DMS 273 treated with DMSO at 0.1 percent for 48 hours (cell line): Measurements from ENCODE around the gene PHTF2.

ENCODE experiments used
- DNase-seq: peaks from one replicate; lab custom pipeline; 2025; lab: John Stamatoyannopoulos, UW

The PHTF2 gene

DNA sequence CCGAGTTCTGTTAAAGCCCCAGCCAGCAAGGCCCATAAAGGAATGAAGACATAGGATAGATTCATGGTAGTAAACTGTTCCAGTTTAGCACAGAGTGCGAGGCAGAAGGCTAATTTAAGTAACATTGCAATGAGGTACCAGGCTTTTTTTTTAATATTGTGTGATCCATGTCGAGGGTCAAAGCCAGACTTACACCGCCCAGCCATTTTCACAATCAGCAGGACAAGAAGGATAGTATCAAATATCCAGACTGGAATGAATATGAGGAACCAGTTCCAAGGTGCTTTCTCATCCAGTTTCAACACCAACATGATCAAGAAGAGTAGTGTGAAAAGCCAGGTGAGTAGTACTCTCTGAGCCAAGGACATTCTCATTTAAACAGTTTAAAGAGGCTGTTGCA is 4.6 kb upstream of the PHTF2 start:
- DNase-seq = no peak

DNA sequence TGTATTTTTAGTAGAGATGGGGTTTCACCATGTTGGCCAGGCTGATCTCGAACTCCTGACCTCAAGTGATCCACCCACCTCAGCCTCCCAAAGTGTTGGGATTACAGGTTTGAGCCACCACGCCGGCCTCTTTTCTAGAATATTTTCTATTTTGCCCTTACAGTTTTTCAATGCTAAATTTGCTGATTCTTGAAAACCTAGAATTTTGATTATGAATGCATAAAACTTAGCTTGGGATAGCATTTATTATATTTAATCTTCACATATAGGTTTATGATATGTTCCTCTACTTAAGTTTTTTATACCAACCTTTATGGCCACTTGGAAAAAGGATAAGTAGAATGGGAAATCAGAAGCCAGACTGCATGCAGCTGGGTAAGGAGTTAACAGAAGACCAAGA is 2.5 kb upstream of the PHTF2 start:
- DNase-seq = no peak

DNA sequence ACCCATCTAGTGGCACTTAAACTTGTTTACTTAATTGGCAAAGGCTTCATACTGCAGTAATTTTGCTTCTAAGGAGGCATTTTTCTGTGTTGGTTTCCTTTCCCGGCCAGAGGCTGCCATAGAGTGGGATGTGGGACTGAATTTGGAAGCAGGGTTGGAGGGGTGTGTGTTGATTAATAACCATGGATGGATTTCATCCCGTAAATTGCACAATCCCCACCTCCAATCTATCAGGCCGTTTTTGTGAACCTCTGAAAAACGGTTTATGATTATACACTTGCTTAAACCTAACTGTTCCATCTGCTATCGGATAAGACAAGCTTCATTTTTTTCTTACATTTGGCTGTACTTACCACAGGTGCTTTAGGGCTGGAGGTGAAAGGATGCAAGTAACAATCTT is 1.6 kb upstream of the PHTF2 start:
- no peak for DNase-seq

DNA sequence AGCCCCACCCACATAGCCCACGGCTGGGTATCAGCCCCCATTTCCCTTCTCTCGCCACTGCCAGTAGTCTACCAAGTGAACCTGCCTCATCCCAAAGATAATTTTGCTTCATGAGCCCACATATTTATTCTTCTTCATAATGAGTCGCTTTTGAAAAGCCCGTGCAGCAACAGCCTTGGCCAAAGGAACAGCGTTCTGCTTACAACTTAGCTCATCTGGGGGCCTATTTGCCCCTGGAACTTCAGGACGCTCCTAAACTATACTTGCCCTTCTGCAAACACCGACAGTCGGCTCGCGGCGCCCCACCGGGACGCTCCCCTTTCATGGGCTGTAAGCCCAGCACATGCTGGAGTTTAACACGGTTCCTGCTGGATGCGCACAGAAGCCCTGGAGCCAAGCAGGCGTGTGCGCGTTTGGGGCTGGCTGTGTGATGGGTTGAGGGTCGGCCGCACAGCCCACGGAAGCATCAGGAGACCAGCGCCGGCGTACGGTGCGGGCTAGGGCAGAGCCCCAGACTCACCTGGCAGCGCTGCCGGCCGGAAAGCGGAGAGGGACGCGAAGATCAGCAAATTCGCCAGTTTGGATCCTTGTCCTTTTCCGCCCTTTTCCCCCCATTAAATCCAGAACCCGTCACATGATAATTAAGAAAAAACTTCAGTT is 709 bp upstream of the PHTF2 start:
- no peak for DNase-seq

DNA sequence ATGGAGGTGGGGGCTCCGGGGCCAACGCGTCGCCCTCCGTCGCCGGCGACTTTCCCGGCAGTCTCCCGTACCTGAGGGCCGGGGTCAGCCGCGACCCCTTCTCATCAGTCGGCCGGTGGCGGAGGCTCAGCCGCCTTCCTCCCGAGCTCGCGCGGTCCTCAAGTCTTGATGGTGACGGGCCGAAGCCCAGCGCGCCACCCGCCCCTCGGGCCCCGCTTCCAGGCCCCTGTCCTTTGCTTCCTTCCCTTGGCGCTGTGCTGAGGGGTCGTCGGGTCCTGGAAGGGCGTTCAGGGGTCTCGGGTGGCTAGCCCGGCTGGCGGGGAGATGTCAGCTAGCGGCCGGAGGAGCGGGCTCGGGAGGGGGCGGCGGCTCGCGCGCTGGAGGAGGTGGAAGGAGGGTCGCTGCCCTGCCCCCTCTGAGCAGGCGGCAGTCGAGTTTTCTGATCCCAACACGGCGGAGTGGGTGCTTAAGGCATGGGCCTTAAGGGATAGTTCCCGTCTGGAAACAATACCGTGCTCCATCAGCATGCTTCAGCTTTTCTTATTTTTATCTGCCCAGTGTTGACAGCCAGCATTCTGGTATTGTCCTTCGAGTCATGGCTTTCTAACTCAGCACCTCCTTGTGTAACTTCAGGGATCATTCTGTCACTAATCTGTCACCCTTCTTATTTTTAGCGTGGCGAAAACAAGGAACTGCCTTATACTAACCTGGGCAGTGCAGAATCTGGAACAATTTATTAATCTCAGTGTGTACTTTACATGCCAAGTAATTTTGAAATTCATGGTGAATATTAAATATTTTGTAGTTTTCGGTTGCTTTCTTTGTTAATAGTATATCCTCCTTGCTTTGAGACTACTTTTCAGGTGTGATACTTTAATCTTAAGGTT is 748 bp downstream of the PHTF2 start:
- DNase-seq = no peak

DNA sequence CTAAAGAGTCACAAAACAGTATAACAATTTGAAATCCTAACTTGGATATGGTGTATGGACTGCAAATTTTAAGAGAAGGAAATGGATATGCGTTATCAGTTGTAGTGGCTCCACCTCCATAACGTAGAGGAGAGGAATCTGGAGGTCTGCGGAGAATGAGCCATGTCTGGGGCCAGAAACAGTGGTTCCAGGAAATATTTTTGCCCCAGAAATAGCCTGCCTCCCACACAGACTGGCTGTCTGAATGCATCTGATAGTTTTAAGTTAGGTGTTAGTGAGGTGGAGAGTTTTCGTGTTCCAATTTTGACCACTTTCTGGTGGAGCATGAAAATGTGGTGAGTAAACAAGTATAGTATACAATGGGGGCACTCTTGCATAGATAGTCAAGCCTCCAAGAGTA is 1.6 kb downstream of the PHTF2 start:
- DNase-seq = no peak

DNA sequence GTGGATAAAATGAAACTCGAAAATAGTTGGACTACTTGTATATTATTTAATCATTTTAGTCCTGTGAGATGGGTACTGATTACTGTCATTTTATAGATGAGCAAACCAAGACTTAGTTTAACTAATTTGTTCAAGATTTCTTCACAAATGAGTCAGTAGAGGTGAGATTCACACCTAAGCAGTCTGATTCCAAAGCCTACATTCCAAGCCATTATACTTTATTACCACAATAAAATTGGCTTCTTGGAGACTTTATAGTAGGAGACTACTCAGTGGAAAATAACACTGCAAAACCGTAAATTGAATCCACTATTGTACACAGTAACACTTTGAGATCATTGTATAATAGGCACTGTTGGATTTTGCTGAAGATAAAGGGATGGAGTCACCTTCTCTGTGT is 2.2 kb downstream of the PHTF2 start:
- no peak for DNase-seq

DNA sequence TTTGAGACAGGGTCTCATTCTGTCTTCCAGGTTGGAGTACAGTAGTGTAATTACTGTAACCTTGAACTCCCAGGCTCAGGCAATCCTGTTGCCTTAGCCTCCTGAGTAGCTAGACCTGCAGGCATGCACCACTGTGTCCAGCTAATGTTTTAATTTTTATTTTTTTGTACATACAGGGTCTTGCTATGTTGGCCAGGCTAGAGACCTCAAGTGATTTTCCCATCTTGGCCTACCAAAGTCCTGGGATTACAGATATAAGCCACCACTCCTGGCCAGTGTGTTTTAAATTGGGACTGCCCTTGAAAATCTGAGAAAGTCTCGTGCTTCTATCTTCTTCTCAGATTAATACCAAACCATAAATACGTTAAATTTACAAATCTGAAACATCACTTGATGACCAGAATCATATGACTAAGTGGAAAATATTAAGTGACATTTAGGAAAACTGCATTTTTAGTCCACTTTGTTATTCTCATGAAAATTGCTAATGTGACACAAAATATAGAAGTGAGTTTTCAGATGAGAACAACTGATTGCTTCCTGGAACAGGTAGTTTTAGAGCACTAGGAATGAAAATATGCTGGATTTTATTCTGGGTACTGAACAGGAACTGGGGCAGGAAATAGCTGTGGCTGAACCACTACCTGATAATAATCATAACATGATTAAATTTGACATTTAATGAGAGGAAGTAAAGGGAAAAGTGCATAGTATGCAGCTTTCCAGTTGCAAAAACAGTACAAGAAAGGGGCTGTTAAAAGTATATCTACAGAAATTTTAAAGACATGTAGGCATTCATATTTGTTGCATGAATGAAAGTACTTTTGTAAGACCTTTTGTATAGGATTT is 4.2 kb downstream of the PHTF2 start:
- DNase-seq = no peak

DNA sequence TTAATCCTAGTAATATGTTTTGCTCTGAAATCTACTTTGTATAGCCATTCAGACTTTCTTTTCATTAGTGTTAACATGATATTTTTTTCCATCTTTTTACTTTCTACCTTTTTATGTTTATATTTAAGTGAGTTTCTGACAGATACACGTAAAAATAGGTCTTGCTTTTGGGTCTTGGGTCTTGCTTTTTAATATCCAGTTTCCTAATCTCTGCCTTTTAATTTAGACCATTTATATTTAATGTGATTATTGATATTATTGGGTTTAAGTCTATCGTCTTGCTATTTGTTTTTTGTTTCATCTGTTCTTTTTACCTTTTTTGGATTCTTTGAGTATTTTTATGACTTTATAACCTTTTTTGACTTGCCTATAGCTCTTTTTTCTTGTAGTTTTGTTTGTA is 7.9 kb downstream of the PHTF2 start:
- DNase-seq = no peak

DNA sequence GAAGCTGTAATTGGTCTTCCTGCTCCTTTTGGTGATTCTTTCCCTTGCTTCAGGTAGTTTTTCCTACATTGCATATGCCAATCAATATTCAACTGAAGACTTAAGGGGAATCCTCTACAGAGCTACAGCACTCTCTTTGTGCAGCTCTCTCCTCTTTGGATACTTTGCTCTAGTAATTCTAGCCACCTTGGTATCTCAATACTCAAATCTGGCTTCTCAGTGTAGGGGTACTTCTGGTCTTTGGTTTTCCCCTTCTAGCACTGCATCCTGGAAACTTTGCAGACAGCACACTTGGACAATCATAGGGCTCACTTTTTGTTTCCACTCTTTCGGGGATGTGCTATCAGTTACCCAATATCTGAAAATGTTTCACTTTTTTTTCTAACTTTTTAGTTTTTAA is 9.9 kb downstream of the PHTF2 start:
- DNase-seq = no peak

DNA sequence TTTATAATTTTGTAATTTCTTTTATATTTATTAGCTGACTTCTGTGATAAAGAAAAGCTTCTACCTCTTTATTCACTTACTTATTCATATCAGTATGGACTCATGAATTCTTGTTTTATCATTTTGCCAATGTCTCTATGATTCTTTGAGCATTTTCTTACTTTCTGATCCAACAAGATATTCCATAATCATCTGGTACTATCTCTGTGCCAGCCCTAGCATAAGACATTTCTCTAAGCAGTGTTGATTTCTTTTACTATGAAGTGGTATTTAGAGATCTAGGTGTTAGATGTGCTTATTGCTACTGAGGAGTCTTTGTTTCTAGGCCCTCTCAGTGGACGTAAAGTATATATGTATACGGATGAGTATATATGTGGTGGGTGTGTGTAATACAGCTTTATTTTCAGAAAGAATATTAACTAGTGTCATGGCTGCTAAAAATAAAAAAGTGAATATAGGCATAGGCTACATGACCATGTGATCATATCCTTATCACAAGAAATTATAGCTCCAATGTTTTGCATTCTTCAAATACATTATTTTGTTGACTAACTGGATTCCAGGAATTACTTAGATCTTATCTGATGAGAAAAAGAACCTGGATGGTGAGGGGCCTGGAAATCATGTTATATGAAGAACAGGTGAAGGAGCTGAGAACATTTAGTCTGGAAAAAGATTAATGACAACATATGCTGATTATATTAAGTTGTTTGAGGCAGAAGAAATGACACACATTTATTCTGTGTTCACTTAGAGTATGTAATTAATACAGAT is 13.1 kb downstream of the PHTF2 start:
- DNase-seq = no peak

DNA sequence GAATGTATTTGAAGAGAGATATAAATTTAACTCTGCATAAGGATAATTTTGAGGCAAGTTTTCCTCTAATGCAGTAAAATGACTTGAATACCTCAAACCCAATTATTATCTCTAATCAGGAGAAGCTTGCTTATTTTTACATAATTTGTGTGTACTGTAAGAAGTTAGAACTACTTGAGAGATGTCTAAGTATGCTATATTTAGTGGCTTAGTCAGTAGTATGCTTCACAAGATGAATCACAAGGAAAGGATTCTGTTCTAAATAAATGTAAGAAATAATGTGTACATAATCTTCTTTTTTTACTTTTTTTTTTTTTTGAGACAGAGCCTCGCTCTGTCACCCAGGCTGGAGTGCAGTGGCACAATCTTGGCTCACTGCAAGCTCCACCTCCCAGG is 13.7 kb downstream of the PHTF2 start:
- no peak for DNase-seq

DNA sequence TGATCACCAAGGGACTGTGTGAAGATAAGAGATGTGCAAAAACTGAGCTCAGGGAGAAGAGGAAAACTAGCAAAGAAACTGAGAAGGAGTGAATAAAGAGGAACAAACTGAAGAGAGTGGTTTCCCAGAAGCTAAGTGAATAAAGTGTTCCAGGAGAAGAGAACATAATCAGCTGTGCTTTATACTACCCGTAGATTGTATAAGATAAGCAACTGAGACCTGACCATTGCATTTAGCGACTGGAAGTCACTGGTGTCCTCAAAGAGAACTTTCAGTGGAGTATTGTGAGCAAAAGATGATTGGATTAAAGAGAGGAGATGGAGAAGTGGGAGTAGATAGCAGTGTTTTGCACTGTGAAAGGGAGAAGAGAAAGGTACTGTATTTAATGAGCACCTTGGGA is 14.6 kb downstream of the PHTF2 start:
- DNase-seq = no peak

DNA sequence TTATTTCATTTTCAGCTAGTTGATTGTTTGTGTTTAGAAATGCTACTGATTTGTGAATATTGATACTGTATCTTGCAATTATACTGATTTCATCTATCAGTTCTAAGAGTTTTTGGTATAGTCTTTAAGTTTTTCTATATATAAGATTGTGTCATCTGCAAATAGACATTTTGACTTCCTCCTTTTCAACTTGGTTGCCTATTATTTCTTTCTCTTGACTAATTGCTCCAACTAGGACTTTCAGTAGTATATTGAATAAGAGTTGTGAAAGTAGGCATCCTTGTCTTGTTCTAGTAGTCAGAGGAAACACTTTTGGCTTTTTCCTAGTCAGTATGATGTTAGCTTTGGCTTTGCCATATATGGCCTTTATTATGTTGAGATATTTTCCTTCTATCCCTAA is 20.4 kb downstream of the PHTF2 start:
- DNase-seq = no peak

DNA sequence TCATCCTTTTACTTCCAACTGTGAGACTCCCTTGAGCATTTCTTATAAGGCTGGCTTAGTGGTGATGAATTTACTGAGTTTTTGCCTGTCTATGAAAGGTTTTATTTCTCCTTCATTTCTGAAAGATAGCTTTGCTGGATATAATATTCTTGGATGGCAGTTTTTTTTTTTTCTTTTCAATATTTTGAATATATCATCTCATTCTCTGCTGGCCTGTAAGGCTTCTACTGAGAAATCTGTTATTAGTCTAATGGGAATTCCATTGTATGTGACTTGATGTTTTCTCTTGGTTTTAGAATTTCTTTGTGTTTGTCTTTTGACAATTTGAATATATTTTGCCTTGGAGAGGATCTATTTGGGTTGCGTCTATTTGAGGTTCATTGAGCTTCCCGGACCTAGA is 22.4 kb downstream of the PHTF2 start:
- DNase-seq = no peak

DNA sequence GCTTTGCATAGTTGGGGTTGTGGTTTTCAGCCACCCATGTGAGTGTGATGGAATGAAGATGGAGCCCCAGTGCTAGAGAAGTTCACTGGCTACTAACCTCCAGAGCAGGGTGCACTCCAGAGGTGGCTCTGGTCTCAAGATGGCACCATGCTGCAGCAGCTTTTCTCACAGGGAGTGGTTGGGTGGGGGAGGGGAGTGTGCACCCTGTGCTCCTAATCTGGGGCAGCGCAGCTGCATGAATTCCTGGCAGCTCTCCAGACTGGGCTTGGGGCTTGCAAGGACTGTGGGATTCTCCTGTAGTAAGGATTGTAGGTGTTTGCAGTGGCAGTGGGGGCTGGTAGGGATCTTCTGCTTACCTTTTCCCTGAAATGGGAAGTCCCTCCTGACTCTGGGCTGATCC is 23.7 kb downstream of the PHTF2 start:
- no peak for DNase-seq

DNA sequence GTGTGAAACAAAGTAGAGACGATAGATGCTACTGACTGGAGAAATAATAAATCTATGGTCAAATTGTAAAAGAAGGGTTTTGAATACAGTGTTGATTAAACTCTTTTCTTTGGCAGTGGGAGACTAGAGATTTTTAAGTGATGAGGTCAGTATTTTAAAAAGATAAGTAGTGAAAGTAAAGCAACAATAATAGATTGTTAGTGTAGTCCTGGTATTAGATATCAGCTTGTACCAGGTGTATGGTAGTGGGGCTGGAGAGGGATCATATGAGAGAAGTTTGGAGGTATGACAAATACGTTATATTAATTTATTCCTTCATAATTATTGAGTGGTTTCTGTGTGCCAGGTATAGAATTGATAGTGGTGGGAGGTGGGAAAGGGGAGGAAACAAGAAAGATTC is 25.2 kb downstream of the PHTF2 start:
- DNase-seq = no peak

DNA sequence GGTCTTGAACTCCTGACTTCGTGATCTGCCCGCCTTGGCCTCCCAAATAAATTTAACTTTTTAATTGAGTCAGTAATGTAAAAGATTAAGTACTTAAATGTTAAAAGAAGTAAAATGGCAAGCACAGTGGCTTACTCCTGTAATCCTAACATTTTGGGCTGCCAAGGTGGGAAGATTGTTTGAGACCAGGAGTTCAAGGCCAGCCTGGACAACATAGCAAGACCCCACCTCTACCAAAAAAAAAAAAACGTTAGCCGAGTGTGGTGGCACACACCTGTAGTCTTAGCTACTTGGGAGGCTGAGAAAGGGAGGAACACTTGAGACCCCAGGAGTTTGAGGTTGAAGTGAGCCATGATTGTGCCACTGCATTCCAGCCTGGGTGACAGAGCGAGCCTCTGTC is 26.1 kb downstream of the PHTF2 start:
- no peak for DNase-seq

DNA sequence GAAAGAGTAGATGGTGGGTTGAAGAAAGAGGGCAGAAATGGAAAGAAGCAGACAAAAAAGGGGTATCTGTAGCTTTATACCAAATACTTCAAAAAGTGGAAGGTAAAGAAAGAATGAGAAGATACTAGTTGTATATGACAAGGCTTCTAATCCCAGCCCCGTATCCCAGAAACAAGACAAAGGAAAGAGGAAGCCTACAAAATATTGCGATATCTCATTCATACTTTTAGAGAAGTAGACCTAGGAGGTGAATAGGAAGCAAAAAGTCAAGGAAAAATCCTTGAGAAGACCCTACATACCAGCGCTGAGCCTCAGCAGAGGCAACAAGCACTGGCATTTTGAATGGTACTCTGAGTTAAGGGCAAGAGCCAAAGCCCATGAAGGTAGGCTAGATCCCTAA is 26.6 kb downstream of the PHTF2 start:
- no peak for DNase-seq

DNA sequence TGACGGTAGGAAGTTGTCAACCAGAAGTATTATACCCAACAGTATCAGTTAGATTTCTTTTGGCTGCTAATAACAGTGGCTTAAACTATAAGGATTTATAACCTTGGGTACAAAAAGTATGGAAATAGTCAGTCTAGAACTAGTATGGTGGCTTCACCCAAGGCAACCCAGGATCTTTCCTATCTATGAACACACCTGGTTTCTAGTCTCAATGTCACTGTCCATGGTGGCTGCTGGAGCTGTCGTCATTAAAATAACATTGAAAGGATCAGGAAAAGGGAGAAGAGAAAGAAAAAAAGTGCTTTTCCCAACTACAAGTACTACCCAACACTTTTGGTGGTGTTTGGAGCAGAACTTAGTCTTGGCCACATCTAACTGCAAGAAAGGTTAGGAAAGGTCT is 27.7 kb downstream of the PHTF2 start:
- no peak for DNase-seq

DNA sequence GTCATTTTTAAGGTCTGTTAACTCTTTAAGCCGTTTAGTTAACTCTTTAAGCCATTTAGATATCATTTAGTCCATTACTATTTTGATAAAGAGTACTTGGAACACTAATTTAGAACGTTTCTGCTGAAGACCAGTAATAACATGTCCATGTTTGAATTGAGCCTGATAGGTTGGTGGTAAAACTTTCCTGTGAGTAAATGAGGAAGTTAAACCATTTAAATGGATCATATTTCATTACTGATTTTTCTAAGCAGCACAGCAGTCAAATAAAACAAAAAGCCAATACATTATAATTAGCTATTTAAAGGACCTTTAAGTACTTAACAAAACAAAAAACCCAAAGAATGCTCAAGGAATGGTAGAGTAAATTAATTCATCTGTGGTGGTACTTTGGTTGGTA is 29.4 kb downstream of the PHTF2 start:
- no peak for DNase-seq
